ENCODE results near the gene FGD2. TPM values are rescaled to one million over a fixed set of nuclear protein-coding genes. Genes with fewer than 3 reads are reported as not detected.

The FGD2 gene
- total and polyA plus RNA-seq, 10 of the 15 experiments (the other 5 are each of a cell fraction or from before 2014, with no cell fraction given): 5.2 to 88.1 (median 33.2) TPM

GRCh38 chr6:36973190-36973589 is 32.3 kb upstream of the FGD2 start:
- FAIRE-seq: no peak
- ChIA-PET POLR2A (no interaction called here), RAD21 (ENCODE audit: unreplicated experiment) (no interaction called here), CTCF (interaction anchor here (1.8 kb wide), 1 partner anchor 45 kb away, joined by 4 read pairs; no protein-coding TSS in a partner anchor), SMC1A (ENCODE audit: uncharacterized antibody, unreplicated experiment) (interaction anchor here (1.5 kb wide), 1 partner anchor 88 kb away, joined by 3 read pairs; the partner anchor contains the start of gene C6orf89)
- H3K36me3 ChIP-seq (ENCODE audit: control insufficient read depth in 2 of 2, insufficient read depth in 2 of 2, low read length in 1 of 2): peaks cover 51 to 65% of the 10 kb centered on the region in 2 experiments
- H3K4me2 ChIP-seq (ENCODE audit: control insufficient read depth, insufficient read depth): no peak overlapping the region
- no TSS peak for BruUV-seq (replicated peaks)
- no peaks in the 10 kb centered on the region for H3K79me2 ChIP-seq (ENCODE audit: control insufficient read depth, insufficient read depth, low read length)
- H3K9me3 ChIP-seq (replicated peaks; ENCODE audit: control insufficient read depth, insufficient read depth, low read length): no peaks in the 10 kb centered on the region
- no peak for ATAC-seq
- H4K20me1 ChIP-seq (ENCODE audit: control insufficient read depth, insufficient read depth): no peaks in the 10 kb centered on the region
- H3K27me3 ChIP-seq (replicated peaks in 1 of 2; ENCODE audit: control insufficient read depth in 2 of 2, insufficient read depth in 2 of 2, low read length in 1 of 2): no peaks in the 10 kb centered on the region
- DNase-seq (ENCODE audit: low read depth, low spot score): no peak
- no peak overlapping the region for H3K27ac ChIP-seq (ENCODE audit: control insufficient read depth, insufficient read depth)
- 100% methylated on average over 1 of the region's 1 CpG for WGBS (ENCODE audit: insufficient coverage, insufficient replicate concordance, low lambda C conversion rate, missing lambda C conversion rate)
- H3K4me1 ChIP-seq (ENCODE audit: control insufficient read depth, insufficient read depth, low read length): no peaks in the 10 kb centered on the region
- no peak overlapping the region for H2AFZ ChIP-seq (ENCODE audit: control insufficient read depth, low read depth, low read length)
- intact Hi-C loops (cut with micrococcal nuclease; ENCODE audit: unreplicated experiment): no loop called here
- no peak overlapping the region for H3K9ac ChIP-seq (ENCODE audit: control insufficient read depth, insufficient read depth, low read length)
- in situ Hi-C loops (cut with MboI): no loop called here
- no peak overlapping the region for H3K4me3 ChIP-seq
- TF ChIP-seq ATF3 (IDR thresholded peaks at IDR 0.05; ENCODE audit: borderline replicate concordance, extremely low read depth, low read depth, low read length): no peak
- no peak for TF ChIP-seq BCLAF1 (IDR thresholded peaks at IDR 0.05)
- TF ChIP-seq HDAC2 (IDR thresholded peaks at IDR 0.05): no peak
- TF ChIP-seq, protein P1, sequence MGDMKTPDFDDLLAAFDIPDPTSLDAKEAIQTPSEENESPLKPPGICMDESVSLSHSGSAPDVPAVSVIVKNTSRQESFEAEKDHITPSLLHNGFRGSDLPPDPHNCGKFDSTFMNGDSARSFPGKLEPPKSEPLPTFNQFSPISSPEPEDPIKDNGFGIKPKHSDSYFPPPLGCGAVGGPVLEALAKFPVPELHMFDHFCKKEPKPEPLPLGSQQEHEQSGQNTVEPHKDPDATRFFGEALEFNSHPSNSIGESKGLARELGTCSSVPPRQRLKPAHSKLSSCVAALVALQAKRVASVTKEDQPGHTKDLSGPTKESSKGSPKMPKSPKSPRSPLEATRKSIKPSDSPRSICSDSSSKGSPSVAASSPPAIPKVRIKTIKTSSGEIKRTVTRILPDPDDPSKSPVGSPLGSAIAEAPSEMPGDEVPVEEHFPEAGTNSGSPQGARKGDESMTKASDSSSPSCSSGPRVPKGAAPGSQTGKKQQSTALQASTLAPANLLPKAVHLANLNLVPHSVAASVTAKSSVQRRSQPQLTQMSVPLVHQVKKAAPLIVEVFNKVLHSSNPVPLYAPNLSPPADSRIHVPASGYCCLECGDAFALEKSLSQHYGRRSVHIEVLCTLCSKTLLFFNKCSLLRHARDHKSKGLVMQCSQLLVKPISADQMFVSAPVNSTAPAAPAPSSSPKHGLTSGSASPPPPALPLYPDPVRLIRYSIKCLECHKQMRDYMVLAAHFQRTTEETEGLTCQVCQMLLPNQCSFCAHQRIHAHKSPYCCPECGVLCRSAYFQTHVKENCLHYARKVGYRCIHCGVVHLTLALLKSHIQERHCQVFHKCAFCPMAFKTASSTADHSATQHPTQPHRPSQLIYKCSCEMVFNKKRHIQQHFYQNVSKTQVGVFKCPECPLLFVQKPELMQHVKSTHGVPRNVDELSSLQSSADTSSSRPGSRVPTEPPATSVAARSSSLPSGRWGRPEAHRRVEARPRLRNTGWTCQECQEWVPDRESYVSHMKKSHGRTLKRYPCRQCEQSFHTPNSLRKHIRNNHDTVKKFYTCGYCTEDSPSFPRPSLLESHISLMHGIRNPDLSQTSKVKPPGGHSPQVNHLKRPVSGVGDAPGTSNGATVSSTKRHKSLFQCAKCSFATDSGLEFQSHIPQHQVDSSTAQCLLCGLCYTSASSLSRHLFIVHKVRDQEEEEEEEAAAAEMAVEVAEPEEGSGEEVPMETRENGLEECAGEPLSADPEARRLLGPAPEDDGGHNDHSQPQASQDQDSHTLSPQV (IDR thresholded peaks at IDR 0.05): no peak
- no peak for TF ChIP-seq SPI1 (IDR thresholded peaks at IDR 0.05; ENCODE audit: borderline replicate concordance, insufficient read depth, low read depth, low read length)
- no peak for TF ChIP-seq IKZF2 (IDR thresholded peaks at IDR 0.05)
- TF ChIP-seq MXI1 (IDR thresholded peaks at IDR 0.05; ENCODE audit: low read depth, low read length): no peak
- TF ChIP-seq, protein P2, sequence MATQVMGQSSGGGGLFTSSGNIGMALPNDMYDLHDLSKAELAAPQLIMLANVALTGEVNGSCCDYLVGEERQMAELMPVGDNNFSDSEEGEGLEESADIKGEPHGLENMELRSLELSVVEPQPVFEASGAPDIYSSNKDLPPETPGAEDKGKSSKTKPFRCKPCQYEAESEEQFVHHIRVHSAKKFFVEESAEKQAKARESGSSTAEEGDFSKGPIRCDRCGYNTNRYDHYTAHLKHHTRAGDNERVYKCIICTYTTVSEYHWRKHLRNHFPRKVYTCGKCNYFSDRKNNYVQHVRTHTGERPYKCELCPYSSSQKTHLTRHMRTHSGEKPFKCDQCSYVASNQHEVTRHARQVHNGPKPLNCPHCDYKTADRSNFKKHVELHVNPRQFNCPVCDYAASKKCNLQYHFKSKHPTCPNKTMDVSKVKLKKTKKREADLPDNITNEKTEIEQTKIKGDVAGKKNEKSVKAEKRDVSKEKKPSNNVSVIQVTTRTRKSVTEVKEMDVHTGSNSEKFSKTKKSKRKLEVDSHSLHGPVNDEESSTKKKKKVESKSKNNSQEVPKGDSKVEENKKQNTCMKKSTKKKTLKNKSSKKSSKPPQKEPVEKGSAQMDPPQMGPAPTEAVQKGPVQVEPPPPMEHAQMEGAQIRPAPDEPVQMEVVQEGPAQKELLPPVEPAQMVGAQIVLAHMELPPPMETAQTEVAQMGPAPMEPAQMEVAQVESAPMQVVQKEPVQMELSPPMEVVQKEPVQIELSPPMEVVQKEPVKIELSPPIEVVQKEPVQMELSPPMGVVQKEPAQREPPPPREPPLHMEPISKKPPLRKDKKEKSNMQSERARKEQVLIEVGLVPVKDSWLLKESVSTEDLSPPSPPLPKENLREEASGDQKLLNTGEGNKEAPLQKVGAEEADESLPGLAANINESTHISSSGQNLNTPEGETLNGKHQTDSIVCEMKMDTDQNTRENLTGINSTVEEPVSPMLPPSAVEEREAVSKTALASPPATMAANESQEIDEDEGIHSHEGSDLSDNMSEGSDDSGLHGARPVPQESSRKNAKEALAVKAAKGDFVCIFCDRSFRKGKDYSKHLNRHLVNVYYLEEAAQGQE (IDR thresholded peaks at IDR 0.05; ENCODE audit: low read depth, low read length): no peak
- TF ChIP-seq LARP7 (IDR thresholded peaks at IDR 0.05): no peak
- no peak for TF ChIP-seq TCF7 (IDR thresholded peaks at IDR 0.05; ENCODE audit: borderline replicate concordance)
- TF ChIP-seq NR2C2 (IDR thresholded peaks at IDR 0.05; ENCODE audit: borderline replicate concordance, control insufficient read depth, insufficient read length, low read depth): no peak
- no peak for TF ChIP-seq NR2F1 (conservative IDR thresholded peaks at IDR 0.05)
- TF ChIP-seq SMARCA5 (IDR thresholded peaks at IDR 0.05): no peak
- no peak for TF ChIP-seq POLR2A (IDR thresholded peaks at IDR 0.05; ENCODE audit: low read depth, low read length)
- TF ChIP-seq JUND (IDR thresholded peaks at IDR 0.05; ENCODE audit: low read depth, low read length): no peak
